Islet precursor cell (in vitro differentiated cells): ENCODE measurements around the gene WTAP.
"Not testable (repeated sequence)": the region's sequence is repeated elsewhere in the genome, so short reads cannot be mapped to it uniquely, and the experiment has no call there.

Experiments
- DNase-seq: peaks from one replicate; pipeline ENCODE4 v3.0.0-alpha.2; 2018

The WTAP gene

GRCh38 chr6:159693894-159694545 lies 33.3 kb upstream of the WTAP start:
- DNase-seq: no peak

DNA sequence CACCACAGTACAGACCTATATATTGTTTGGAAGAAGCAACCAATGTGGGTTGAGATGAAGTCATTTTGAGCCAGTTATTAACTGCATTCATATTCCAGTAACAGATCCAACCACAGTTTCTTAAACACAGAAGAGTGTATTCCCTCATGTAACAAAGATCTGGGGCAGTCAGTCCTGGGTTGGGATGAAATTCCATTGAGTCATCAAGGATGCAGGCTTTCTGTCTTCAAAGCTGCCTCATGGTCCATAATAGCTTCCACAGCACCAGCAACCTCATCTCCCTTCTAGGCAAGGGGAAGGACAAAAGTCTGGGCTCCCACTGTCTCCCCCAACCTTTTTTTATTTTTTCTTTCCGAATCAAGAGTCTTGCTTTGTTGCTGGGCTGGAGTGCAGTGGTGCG lies 31.3 kb upstream of the WTAP start:
- no peak for DNase-seq

GRCh38 chr6:159700970-159701369 lies 26.3 kb upstream of the WTAP start:
- no peak for DNase-seq

GRCh38 chr6:159701413-159701999 lies 25.8 kb upstream of the WTAP start:
- no peak for DNase-seq

DNA sequence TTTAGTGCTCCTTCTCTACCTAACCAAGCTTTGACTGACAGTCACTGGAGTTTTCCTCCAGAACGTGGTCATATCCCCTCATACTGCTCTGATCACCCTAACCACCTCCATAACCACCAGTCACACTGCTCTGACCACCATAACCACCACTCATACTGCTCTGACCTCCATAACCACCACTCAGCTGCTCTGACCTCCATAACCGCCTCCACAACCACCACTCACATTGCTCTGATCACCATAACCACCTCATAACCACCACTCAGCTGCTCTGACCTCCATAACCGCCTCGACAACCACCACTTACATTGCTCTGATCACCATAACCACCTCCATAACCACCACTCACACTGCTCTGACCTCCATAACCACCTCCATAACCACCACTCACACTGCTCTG lies 16.7 kb upstream of the WTAP start:
- not testable (repeated sequence) for DNase-seq

- DNase-seq: not testable (repeated sequence)
Observed at GRCh38 chr6:159712389-159712788, 14.9 kb upstream of the WTAP start.

DNA sequence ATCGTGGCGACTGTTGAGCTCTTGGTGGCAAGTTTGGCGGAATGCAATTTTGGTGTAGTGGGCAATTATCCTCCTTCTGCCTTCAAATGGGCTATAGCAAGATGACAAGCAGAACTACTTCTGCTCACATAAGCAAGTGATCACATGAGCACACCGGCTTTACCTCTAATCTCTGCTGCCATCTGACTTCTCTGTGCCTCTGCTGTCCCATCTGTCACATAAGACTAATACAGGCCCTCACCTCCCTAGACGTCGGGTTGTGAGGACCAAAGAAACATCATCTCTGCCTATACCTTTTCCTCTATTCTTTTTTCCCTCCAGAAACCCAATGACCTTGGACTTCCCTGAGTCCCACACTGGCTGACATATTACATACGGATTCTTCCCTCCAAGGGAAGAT lies 13.3 kb upstream of the WTAP start:
- no peak for DNase-seq

- no peak for DNase-seq
Observed at GRCh38 chr6:159714404-159714803, 12.9 kb upstream of the WTAP start.

DNA sequence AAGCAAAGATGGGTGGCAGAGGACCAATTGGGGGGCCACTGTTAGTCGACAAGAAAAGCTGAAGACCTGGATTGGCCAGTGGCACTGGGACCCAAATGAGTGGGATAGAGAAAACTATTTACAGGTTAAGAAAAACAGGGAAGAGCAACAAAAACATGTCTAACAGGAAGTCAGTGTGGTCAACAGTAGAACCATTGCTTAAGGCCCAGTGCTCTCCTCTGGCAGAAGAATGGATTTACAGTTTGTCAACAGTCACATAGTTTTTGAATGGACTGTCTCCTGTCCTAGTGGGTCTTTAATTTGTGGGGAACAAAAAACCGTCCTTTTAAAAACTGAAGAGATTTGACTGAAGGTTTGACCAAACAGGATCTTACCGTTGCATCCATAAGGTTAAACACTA lies 12.1 kb upstream of the WTAP start:
- no peak for DNase-seq

GRCh38 chr6:159715605-159716004 lies 11.7 kb upstream of the WTAP start:
- no peak for DNase-seq

DNA sequence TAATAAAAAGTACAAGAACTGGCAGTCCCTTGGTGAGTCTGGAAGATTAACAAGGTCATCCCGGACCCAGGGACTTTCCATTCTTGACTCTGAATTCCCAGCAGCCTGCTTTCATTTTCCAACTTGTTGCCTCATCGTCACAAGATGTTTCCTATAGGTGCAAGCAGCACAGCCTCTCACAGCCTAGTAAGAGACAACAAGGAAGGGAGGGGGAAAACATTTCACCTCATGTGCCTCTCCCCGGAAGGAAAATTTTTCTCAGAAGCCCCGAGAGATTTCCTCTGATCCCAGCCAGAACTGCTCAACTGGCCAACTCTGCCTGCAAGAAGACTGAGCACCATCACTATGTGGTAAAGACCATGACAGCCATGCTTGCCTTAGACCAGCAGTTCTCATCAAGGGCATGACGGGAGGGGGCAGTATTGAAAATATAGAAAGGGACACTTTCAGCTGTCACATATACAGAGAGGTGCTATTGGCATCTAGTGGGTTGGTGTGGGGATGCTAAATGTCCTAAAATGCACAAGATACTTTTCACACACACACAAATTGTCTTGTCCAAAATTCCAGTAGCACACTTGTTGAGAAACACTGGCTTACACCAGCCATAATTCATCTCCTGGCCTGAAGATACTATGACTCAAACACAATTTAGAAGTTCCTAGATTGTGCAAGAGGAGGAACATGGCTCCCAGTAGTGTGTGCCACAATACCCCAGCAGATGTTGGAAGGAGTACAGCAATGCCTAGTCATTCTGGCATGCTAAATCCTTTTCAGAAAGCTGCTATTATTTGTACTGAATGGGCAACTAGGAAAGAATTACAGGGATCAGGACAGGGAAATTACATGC lies 10.8 kb upstream of the WTAP start:
- no peak for DNase-seq

DNA sequence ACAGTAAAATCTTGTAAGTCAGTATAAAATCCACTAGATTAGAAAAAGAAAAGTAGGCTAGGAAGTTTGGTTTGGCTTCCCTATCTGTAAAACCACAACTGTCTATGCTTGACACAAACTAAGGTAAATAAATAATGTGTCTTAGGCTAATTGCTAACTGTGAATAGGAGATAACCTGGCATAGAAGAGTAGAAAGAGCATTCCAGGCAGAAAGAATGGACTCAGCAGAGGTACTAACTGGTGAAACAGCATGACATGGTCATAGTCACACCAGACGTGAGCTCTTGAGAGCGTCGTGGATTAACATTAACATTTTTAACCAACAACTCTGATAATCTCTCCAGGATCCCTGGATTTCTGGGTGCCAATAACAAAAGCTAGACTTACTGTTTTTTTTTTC lies 8.7 kb upstream of the WTAP start:
- DNase-seq: no peak

GRCh38 chr6:159719287-159719686 lies 8.0 kb upstream of the WTAP start:
- DNase-seq: no peak

DNA sequence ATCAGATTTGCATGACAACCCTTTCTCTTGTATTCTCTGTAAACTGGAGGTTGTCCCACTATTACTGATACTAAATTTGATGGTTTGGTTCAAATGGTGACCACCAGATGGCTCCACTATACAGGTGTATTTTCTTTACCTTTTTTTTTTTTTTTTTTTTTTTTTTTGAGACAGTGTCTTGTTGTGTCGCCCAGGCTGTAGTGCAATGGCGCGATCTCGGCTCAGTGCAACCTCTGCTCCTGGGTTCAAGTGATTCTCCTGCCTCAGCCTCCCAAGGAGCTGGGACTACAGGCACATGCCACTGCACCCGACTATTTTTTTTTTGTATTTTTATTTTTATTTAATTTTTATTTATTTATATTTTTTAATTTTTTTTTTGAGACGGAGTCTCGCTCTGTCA lies 6.6 kb upstream of the WTAP start:
- no peak for DNase-seq

DNA sequence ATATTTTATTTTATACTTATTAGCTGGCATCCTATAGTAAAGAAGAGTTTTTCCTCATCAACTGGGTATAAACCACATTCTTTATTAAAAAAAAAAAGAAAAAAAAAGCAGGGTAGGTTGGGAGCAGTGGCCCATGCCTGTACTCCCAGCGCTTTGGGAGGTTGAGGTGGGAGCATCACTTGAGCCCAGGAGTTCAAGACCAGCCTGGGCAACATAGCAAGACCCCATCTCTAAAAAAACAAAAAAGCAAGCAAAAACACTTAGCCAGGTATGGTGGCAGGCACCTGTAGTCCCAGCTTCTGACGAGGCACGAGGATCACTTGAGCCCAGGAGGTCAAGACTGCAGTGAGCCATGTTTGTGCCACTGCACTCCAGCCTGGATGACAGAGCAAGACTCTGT lies 5.3 kb upstream of the WTAP start:
- DNase-seq: not testable (repeated sequence)

GRCh38 chr6:159722655-159723054 lies 4.7 kb upstream of the WTAP start:
- DNase-seq: no peak

DNA sequence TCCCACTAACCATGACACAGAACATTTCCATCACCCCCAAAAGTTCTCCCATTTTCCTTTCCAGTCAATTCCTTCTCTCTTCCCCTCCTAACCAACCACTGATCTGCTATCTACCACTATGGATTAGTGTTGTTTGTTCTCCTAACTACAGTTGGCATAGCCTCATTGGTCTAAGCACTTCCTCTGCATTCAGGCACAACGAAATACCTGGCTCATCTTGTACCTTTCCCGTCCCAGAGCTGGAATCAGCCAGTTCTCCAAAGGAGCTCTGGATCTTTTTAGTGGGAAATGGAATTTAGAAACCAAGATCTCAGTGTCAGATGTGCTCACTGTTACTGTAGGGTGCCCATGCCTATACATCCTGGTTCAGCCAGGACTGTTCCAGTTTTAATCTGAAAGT lies 4.0 kb upstream of the WTAP start:
- DNase-seq: no peak

DNA sequence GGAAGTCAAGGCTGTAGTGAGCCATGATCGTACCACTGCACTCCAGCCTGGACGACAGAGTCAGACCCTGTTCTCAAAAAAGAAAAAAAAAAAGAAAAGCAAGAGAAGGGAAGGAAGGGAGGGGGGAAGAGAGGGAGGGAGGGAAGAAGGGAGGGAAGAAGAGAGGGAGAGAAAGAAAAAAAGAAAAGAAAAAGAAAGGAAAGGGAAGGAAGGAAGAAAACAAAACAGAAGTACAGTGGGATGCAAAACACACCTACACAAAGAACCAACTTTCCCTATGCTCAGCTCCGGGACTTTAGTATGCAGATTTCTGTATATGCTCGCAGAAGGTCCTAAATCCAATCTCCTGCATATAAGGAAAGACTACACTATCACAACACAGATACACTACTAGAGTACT lies 2.5 kb upstream of the WTAP start:
- DNase-seq: no peak

DNA sequence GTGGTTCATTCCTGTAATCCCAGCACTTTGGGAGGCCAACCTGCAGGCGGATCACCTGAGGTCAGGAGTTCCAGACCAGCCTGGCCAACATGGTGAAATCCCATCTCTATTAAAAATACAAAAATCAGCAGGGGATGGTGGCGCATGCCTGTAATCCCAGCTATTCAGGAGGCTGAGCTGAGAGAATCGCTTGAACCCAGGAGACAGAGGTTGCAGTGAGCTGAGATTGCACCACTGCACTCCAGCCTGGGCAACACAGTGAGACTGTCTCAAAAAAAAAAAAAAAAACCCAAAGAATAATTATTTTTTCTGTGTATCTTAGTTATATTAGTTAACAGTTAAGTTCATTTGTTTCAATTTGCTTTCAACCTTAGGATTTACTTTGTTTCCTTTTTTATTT lies 2.1 kb upstream of the WTAP start:
- DNase-seq: not testable (repeated sequence)

- no peak for DNase-seq
Observed at GRCh38 chr6:159726255-159726917, 920 bp upstream of the WTAP start.

- DNase-seq: no peak
Observed at GRCh38 chr6:159727717-159728445, 575 bp downstream of the WTAP start.

DNA sequence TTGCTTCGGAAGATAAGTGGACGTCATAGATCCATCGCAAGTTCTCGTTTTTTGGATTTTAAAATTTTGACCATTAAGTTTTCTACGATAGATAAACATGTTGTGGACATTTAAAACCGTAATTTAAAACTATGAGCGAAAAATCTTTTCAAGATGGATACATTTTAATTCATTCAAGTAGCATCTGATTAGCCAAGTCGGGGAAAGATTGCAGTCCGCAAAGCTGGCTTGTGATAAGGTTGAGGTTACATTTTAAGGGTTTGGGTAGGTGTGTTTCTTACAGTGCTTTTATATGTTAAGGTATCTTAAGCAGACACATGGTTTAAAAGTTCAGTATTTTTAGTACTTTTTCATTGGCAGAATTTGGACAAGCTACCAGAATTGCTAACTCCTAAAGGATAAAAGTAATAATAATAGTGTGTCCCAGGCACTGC lies 1.2 kb downstream of the WTAP start:
- no peak for DNase-seq
